Kidney (tissue), 14 donors: Measurements from ENCODE around the gene GRID1. TPM values are rescaled to one million over a fixed set of nuclear protein-coding genes. Genes with fewer than 3 reads are reported as not detected.

ENCODE experiments used
- DNase-seq, 5 donors: peaks; one replicate each; pipeline ENCODE4 v3.0.0-alpha.2; 2013 to 2020
- FAIRE-seq: peaks from 2 replicates; lab custom pipeline; 2012; peaks lifted over from hg19 to GRCh38; lab: Jason Lieb, UNC
- H3K27ac ChIP-seq, 2 donors: one replicate each; pipeline ENCODE4 v1.7.0; 2013; ENCODE audit warnings: low read depth in 2 of 2, low read length in 2 of 2, inconsistent platforms in 1 of 2
- H3K27me3 ChIP-seq: one replicate; pipeline ENCODE4 v1.7.1; 2013; ENCODE audit warnings: low read length, inconsistent platforms; ENCODE audit not compliant: control insufficient read depth, insufficient read depth
- H3K36me3 ChIP-seq, 3 donors: one replicate each; pipeline versions ENCODE4 v1.7.0 to v1.7.1; 2013; ENCODE audit warnings: low read length in 3 of 3, control low read depth in 1 of 3, inconsistent platforms in 1 of 3; ENCODE audit not compliant: insufficient read depth in 3 of 3, control insufficient read depth in 2 of 3
- H3K4me1 ChIP-seq, 3 donors: one replicate each; pipeline versions ENCODE4 v1.7.0 to v1.7.1; 2013; ENCODE audit warnings: low read length in 3 of 3, inconsistent platforms in 1 of 3, low read depth in 1 of 3; ENCODE audit not compliant: control insufficient read depth in 2 of 3, insufficient read depth in 2 of 3
- H3K4me3 ChIP-seq, 3 donors: one replicate each; pipeline versions ENCODE4 v1.7.0 to v1.8.1; 2013; ENCODE audit warnings: low read length in 3 of 3, control low read depth in 1 of 3, inconsistent platforms in 1 of 3
- H3K9ac ChIP-seq, 3 donors: one replicate each; pipeline versions ENCODE4 v1.7.0 to v1.7.1; 2013; ENCODE audit warnings: low read length in 3 of 3, control low read depth in 1 of 3, inconsistent platforms in 1 of 3
- H3K9me3 ChIP-seq, 3 donors: one replicate each; pipeline versions ENCODE4 v1.7.0 to v1.7.1; 2013; ENCODE audit warnings: low read length in 3 of 3, control low read depth in 1 of 3, inconsistent platforms in 1 of 3; ENCODE audit not compliant: control insufficient read depth in 2 of 3, insufficient read depth in 1 of 3
- CTCF ChIP-seq: IDR thresholded peaks from 3 replicates; pipeline ENCODE4 v1.5.1; 2012; ENCODE audit warnings: mild to moderate bottlenecking, moderate library complexity, borderline replicate concordance; ENCODE audit not compliant: insufficient read depth; ENCODE audit errors: extremely low read depth
- intact Hi-C: fragments of 100-400 bp; cut with DNase I; formaldehyde crosslinking; loops from one replicate; pipeline ENCODE4 v1.11.1; 2022
- polyA plus RNA-seq: library from polyadenylated mRNA; stranded (reverse); fragments of 350-450 nt; fragmentation: Illumina TruSeq; extraction: RNeasy Lipid Tissue Mini Kit (QIAGEN cat#74804); gene quantifications from one replicate; pipeline ENCODE4 v1.2.3, GENCODE V29; 2014; ENCODE audit warnings: low read depth, low replicate concordance; ENCODE audit not compliant: insufficient read depth
- total RNA-seq: library from RNA; stranded (reverse); fragmentation: NEBNext Ultra II Directional; extraction: Animal tissue kit (Norgen Biotek cat#: 25700); gene quantifications from one replicate; pipeline ENCODE4 v1.2.1, GENCODE V29; 2021
- donor health status: control.
- donor health status: control.
- donor health status: control.
- donor health status: control.
- donor health status: control.
- donor health status: DM: yes; HTN: yes; CAD: no.
- donor health status: Normal renal cell carcinoma (clear cell type).

Gene GRID1
- total and polyA plus RNA-seq, 2 donors from 2014 or later = 0.37 to 1.4 TPM

- intact Hi-C loops = no loop called here
- no peak overlapping the region for H3K27ac ChIP-seq
- DNase-seq (peak in 1 of 5 donors; percentile 63), FAIRE-seq (no peak)
- no peaks in the 10 kb centered on the region for H3K9me3 ChIP-seq
- no peak overlapping the region for H3K4me3 ChIP-seq
- no peaks in the 10 kb centered on the region for H3K27me3 ChIP-seq
- no peaks in the 10 kb centered on the region for H3K36me3 ChIP-seq
- no peaks in the 10 kb centered on the region for H3K4me1 ChIP-seq
- H3K9ac ChIP-seq = no peak overlapping the region
- no peak for TF ChIP-seq CTCF
Measured at GRCh38 chr10:86212391-86212700, 154.2 kb downstream of the GRID1 start.

GRCh38 chr10:86211691-86212390 lies 154.8 kb downstream of the GRID1 start:
- H3K4me3 ChIP-seq = no peak overlapping the region
- DNase-seq = peak in 1 of 5 donors; percentile 45
- TF ChIP-seq CTCF = no peak
- no peaks in the 10 kb centered on the region for H3K36me3 ChIP-seq
- no peak overlapping the region for H3K27ac ChIP-seq
- no peak overlapping the region for H3K9ac ChIP-seq
- intact Hi-C loops = no loop called here
- H3K9me3 ChIP-seq = no peaks in the 10 kb centered on the region
- H3K4me1 ChIP-seq = no peaks in the 10 kb centered on the region
- H3K27me3 ChIP-seq = no peaks in the 10 kb centered on the region
- FAIRE-seq = no peak

DNA sequence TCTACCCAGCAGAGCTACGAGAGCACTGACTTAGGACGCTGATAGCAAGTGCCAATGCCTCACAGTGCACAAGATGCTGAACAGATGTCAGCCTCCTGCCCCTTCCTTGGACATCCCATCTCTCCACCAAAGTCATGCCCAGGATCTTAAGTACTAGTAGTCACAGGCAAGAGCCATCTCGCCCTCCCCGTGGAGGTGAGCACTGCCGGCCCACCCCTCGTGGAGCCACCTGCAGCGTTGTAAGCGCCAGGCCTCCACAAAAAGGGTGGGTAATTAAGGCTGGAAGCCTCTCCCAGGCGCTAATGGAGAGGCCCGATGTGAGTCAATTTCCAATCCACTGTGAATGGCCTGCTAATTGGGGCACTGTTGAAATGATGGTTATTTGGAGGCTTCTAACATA lies 156.2 kb downstream of the GRID1 start:
- intact Hi-C loops = no loop called here
- FAIRE-seq = no peak
- H3K36me3 ChIP-seq = no peaks in the 10 kb centered on the region
- no peaks in the 10 kb centered on the region for H3K27me3 ChIP-seq
- no peak overlapping the region for H3K27ac ChIP-seq
- TF ChIP-seq CTCF = no peak
- H3K9me3 ChIP-seq = no peaks in the 10 kb centered on the region
- no peak overlapping the region for H3K4me3 ChIP-seq
- no peak for DNase-seq
- no peak overlapping the region for H3K9ac ChIP-seq
- no peaks in the 10 kb centered on the region for H3K4me1 ChIP-seq

- no peaks in the 10 kb centered on the region for H3K36me3 ChIP-seq
- H3K27ac ChIP-seq = no peak overlapping the region
- no peaks in the 10 kb centered on the region for H3K9me3 ChIP-seq
- TF ChIP-seq CTCF = no peak
- no peaks in the 10 kb centered on the region for H3K27me3 ChIP-seq
- peak in 1 of 5 donors; percentile 18 for DNase-seq
- no peak overlapping the region for H3K9ac ChIP-seq
- no peak for FAIRE-seq
- no peak overlapping the region for H3K4me3 ChIP-seq
- H3K4me1 ChIP-seq = no peaks in the 10 kb centered on the region
- intact Hi-C loops = no loop called here
Measured at GRCh38 chr10:86209726-86210125, 156.9 kb downstream of the GRID1 start.
